Choroid plexus epithelial cell (primary cell): ENCODE results near the gene CCDC88C.

ENCODE experiments used
- DNase-seq: peaks from one replicate; pipeline ENCODE4 v3.0.0-alpha.2; 2010; ENCODE audit warnings: low read depth
- H3K4me3 ChIP-seq: 2 replicates; pipeline ENCODE4 v1.5.1; 2011; ENCODE audit warnings: low read depth, mild to moderate bottlenecking, control low read depth, low read length, moderate library complexity
- TF ChIP-seq, protein P1 (sequence below): conservative IDR thresholded peaks from 2 replicates; pipeline ENCODE4 v1.5.1; 2011; ENCODE audit warnings: low read depth, mild to moderate bottlenecking, control low read depth, inconsistent platforms, low read length, moderate library complexity

Gene CCDC88C

DNA sequence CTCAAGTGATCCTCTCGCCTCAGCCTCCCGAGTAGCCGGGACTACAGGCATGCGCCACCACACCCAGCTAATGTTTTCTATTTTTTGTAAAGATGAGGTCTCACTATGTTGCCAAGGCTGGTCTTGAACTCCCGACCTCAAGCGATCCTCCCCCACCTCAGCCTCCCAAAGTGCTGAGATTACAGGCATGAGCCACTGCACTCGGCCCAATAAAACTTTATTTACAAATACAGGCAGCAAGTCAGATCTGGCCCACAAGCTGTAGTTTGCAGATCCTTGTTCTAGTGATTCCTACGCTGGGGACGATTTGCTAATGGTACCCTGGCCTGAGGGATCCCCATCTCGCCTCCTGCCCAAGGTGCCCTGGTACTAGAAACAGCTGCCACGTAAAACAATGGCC, 74.6 kb downstream of the CCDC88C start:
- no peak overlapping the region for H3K4me3 ChIP-seq
- TF ChIP-seq, protein P1, sequence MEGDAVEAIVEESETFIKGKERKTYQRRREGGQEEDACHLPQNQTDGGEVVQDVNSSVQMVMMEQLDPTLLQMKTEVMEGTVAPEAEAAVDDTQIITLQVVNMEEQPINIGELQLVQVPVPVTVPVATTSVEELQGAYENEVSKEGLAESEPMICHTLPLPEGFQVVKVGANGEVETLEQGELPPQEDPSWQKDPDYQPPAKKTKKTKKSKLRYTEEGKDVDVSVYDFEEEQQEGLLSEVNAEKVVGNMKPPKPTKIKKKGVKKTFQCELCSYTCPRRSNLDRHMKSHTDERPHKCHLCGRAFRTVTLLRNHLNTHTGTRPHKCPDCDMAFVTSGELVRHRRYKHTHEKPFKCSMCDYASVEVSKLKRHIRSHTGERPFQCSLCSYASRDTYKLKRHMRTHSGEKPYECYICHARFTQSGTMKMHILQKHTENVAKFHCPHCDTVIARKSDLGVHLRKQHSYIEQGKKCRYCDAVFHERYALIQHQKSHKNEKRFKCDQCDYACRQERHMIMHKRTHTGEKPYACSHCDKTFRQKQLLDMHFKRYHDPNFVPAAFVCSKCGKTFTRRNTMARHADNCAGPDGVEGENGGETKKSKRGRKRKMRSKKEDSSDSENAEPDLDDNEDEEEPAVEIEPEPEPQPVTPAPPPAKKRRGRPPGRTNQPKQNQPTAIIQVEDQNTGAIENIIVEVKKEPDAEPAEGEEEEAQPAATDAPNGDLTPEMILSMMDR, result no peak
- no peak for DNase-seq

DNA sequence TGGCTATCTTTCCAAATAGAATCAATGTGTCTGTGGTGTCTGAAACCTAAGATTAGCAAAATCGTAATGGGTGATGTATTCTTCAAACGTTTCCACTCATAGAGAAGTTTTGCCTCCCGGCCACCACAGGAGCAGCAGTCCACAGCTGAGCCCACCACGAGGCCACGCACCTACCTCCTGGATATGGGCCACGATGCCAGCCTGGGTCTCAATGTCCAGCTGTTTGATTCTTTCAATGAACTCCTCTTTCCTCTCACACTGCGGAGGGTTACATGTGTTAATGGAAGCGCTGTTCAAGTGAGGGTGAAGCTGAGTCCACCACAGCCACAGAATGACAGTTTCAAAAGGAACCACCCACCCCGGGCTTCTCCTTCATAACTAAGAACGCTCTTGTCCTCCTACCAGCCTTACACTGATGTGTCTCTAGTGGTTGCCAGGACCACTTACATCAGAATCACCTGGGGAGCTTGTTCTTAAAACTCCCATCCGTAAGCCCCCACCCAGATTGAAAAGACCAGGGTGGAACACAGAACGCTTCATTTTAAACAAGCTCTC, 75.3 kb downstream of the CCDC88C start:
- no peak for DNase-seq

DNA sequence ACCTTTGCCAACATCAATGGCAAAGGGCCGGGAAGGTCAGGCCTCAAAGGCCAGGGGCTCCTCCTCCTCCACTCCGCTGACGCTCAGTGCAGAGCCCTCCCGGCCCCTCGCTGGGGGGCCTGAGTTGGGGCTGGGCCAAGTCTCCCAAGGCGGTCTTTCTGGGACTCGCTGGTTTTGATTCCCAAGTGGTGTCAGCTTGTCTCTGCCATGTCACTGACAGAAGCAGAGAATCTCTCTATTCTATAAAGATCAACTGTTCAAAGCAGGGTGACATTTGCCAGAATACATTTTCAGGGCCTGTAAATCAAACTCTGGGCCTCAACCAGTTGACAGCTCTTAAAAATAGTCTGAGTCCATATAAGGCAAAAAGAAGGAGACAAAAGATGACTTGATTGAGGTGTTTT, 75.9 kb downstream of the CCDC88C start:
- TF ChIP-seq, protein P1, result no peak
- no peak for DNase-seq
- H3K4me3 ChIP-seq, result no peak overlapping the region

More for the DNA sequence above, 75.3 kb downstream of the CCDC88C start:
- TF ChIP-seq, protein P1, result no peak
- no peak overlapping the region for H3K4me3 ChIP-seq

DNA sequence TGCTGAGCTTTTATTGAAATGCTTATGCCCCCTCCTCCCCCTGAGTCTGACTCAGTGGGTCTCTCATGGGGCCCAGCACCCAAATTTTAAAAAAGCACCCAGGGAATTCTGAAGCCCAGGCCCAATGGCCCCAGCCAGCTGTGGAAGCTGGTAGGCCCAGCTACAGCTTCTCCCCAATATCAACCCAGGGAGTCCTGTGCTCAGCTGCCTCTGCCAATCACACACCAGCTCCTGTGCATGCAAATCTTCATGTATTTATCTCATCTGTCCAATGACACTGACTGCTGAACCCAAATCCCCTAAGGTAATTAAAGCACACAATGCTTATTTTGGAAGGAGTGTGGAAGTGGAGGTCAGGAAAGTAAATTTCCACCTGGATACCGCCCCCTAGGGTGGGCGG, 76.3 kb downstream of the CCDC88C start:
- TF ChIP-seq, protein P1, result no peak
- no peak overlapping the region for H3K4me3 ChIP-seq
- DNase-seq, result no peak

DNA sequence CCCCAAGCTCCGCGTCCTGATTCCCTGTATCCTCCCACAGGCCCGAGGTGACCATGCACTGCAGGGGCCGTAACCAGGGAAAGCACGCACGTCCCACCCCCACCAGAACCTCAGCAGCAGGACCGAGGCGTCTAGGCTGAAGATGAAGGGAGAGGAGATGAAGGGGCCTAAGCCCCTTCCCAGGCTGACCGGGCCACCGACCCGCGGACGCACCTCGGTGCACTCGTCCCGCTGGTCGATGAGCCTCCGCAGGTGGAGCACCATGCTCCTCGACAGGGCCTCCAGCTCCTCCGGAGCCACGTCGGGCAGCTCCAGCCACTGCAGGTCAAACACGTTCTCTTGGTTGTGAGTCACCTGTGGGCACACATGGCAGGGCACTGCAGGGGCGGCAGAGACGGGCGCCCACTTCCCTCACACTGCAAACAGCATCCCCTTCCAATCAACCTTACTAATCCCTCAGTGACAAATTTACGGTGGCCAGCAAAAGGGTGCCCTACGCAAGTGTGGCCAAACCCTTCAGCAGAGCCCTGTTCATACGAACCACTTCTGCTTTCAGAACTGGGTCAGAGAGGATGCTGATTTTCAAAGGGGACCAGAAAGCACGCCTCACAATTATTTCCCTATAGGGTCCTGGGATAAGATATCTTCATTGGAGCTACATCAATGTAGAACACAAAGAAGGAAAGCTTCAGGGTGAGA, 77.8 kb downstream of the CCDC88C start:
- H3K4me3 ChIP-seq, result no peak overlapping the region
- no peak for DNase-seq
- TF ChIP-seq, protein P1, result no peak

DNA sequence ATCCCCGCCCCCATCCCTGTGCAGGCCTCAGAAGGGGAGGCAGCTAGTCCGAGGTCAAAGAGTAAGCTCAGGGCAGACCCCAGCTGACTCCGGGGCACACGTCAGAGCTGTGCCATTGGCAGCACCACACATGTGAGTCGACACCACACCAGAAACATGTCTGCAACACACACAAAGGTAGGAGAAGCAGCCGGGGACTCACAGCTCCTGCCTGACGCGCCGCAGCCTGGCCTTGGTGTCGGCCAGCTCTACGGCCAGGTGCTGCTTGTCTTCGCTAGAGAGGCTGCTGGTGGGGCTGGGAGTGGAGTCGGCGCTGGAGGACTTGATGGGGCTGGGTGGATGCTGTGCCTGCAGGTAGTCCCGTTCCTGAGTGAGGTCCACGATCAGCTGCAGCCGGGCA, 78.5 kb downstream of the CCDC88C start:
- H3K4me3 ChIP-seq, result no peak overlapping the region
- no peak for DNase-seq
- TF ChIP-seq, protein P1, result no peak

DNA sequence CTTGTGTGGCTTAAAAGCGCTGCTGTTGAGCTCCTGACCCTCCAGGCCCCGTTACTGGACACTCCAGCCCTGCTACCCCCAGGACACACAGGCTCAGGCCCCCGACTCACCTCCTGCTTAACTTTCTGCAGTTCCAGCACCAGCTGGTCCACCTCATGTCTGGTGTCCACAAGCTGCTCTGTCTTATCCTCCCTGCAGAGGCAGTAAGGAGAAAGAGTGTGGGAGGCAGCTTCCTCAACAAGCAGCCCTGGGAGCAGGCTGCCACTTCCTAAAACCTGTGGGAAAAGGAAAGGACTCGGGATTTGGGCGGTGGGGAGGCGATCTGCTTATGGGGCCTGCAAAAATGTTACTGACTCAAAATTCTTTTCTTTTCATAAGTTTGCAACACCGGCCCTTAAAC, 79.2 kb downstream of the CCDC88C start:
- peak; percentile 13 for DNase-seq
- TF ChIP-seq, protein P1, result peak; percentile 1

More for the DNA sequence above, 79.2 kb downstream of the CCDC88C start:
- no peak overlapping the region for H3K4me3 ChIP-seq
